GM18511 (cell line): ENCODE measurements around the gene ETFB.
"Not testable (repeated sequence)": the region's sequence is repeated elsewhere in the genome, so short reads cannot be mapped to it uniquely, and the experiment has no call there.

Experiments used
- ATAC-seq: cut with Tn5 transposase; IDR thresholded peaks from one replicate; pipeline ENCODE4 v1.9.1; 2021; ENCODE audit warnings: mild to moderate bottlenecking, moderate library complexity; ENCODE audit not compliant: unreplicated experiment

Gene ETFB

GRCh38 chr19:51365965-51366388 is at the start of gene ETFB:
TSS of gene ETFB (minus strand) at chr19:51366388. CDS start at chr19:51366326, 62 bp downstream.
- ATAC-seq, result no peak

- ATAC-seq, result no peak
Observed at GRCh38 chr19:51415187-51415586, 49.0 kb upstream of the ETFB start.

GRCh38 chr19:51410950-51411748 is 45.0 kb upstream of the ETFB start:
- no peak for ATAC-seq

- no peak for ATAC-seq
Observed at GRCh38 chr19:51407511-51408131, 41.4 kb upstream of the ETFB start.

- no peak for ATAC-seq
Observed at GRCh38 chr19:51402117-51402516, 35.9 kb upstream of the ETFB start.

GRCh38 chr19:51399936-51400335 is 33.7 kb upstream of the ETFB start:
- ATAC-seq, result not testable (repeated sequence)

- ATAC-seq, result no peak
Observed at GRCh38 chr19:51399231-51399630, 33.0 kb upstream of the ETFB start.

- ATAC-seq, result no peak
Observed at GRCh38 chr19:51398096-51398704, 32.0 kb upstream of the ETFB start.

- not testable (repeated sequence) for ATAC-seq
Observed at GRCh38 chr19:51397453-51397852, 31.3 kb upstream of the ETFB start.

- no peak for ATAC-seq
Observed at GRCh38 chr19:51396175-51396574, 30.0 kb upstream of the ETFB start.

- peak; percentile 87 for ATAC-seq
Observed at GRCh38 chr19:51394050-51394836, 28.1 kb upstream of the ETFB start.

GRCh38 chr19:51392701-51393100 is 26.5 kb upstream of the ETFB start:
- no peak for ATAC-seq

GRCh38 chr19:51391073-51391611 is 25.0 kb upstream of the ETFB start:
- no peak for ATAC-seq

GRCh38 chr19:51389143-51389542 is 23.0 kb upstream of the ETFB start:
- ATAC-seq, result no peak

GRCh38 chr19:51387924-51388389 is 21.8 kb upstream of the ETFB start, which contains the start of gene LIM2:
TSS of gene LIM2 (minus strand) at chr19:51387974. CDS start at chr19:51387443, 531 bp downstream.
- ATAC-seq, result no peak

GRCh38 chr19:51386882-51387520 is 20.8 kb upstream of the ETFB start:
- ATAC-seq, result no peak

GRCh38 chr19:51382004-51382403 is 15.8 kb upstream of the ETFB start:
- no peak for ATAC-seq

GRCh38 chr19:51380379-51380778 is 14.2 kb upstream of the ETFB start:
- ATAC-seq, result no peak

GRCh38 chr19:51377422-51377821 is 11.2 kb upstream of the ETFB start:
- no peak for ATAC-seq
